Stimulated activated CD8-positive, alpha-beta memory T cell treated with anti-CD3 and anti-CD28 coated beads, Interleukin-15, amount 100 ng/mL, for 4 hours (primary cell): Measurements from ENCODE around the gene MPRIP.
"Not testable (repeated sequence)": the region's sequence is repeated elsewhere in the genome, so short reads cannot be mapped to it uniquely, and the experiment has no call there.

Source experiments
- DNase-seq, 2 donors: peaks; one replicate each; pipeline ENCODE4 v3.0.0-alpha.2; 2020; ENCODE audit warnings: low read depth in 2 of 2

The MPRIP gene

GRCh38 chr17:17011043-17011907 is 31.0 kb upstream of the MPRIP start:
- not testable (repeated sequence) for DNase-seq

- DNase-seq: not testable (repeated sequence)
These were observed 28.2 kb upstream of the MPRIP start for GRCh38 chr17:17013828-17014747.

- not testable (repeated sequence) for DNase-seq
These were observed 27.5 kb upstream of the MPRIP start for GRCh38 chr17:17014748-17015124.

- no peak for DNase-seq
These were observed 27.0 kb upstream of the MPRIP start for GRCh38 chr17:17015230-17015629.

- not testable (repeated sequence) for DNase-seq
These were observed 25.8 kb upstream of the MPRIP start for GRCh38 chr17:17016199-17017197.

- DNase-seq: no peak
These were observed 24.8 kb upstream of the MPRIP start for GRCh38 chr17:17017343-17018014.

GRCh38 chr17:17018021-17018441 is 24.2 kb upstream of the MPRIP start:
- DNase-seq: no peak

GRCh38 chr17:17018612-17019429 is 23.4 kb upstream of the MPRIP start:
- DNase-seq: no peak

GRCh38 chr17:17019430-17019762 is 22.9 kb upstream of the MPRIP start:
- no peak for DNase-seq

GRCh38 chr17:17019891-17020456 is 22.3 kb upstream of the MPRIP start:
- no peak for DNase-seq

- DNase-seq: no peak
These were observed 21.4 kb upstream of the MPRIP start for GRCh38 chr17:17020821-17021193.

- DNase-seq: no peak
These were observed 20.9 kb upstream of the MPRIP start for GRCh38 chr17:17021194-17021863.

GRCh38 chr17:17022011-17022410 is 20.2 kb upstream of the MPRIP start:
- no peak for DNase-seq

- no peak for DNase-seq
These were observed 19.8 kb upstream of the MPRIP start for GRCh38 chr17:17022456-17022855.

- no peak for DNase-seq
These were observed 17.4 kb upstream of the MPRIP start for GRCh38 chr17:17024778-17025300.

- no peak for DNase-seq
These were observed 16.6 kb upstream of the MPRIP start for GRCh38 chr17:17025621-17026020.

- no peak for DNase-seq
These were observed 16.1 kb upstream of the MPRIP start for GRCh38 chr17:17026163-17026562.

GRCh38 chr17:17027442-17028058 is 14.7 kb upstream of the MPRIP start:
- no peak for DNase-seq
